Neural cell (in vitro differentiated cells): ENCODE data around the gene NUBP2. TPM values are rescaled to one million over a fixed set of nuclear protein-coding genes. Genes with fewer than 3 reads are reported as not detected.

Source experiments
- H2AFZ ChIP-seq: fragments of 200-600, 300-800 bp; sonication (generic), shearing (Covaris generic); 2 replicates; pipeline ENCODE4 v1.6.0; 2014; ENCODE audit warnings: low read depth, mild to moderate bottlenecking, antibody characterized with exemption, low read length, moderate library complexity
- H3F3A ChIP-seq: fragments of 200-600 bp; shearing (Covaris generic); 2 replicates; pipeline ENCODE4 v1.6.1; 2016; ENCODE audit warnings: mild to moderate bottlenecking, moderate library complexity, mixed read lengths, antibody characterized with exemption, low read length; ENCODE audit not compliant: insufficient read depth, poor library complexity, severe bottlenecking
- H3K27ac ChIP-seq: fragments of 200-600, 300-800 bp; sonication (generic), shearing (Covaris generic); 2 replicates; pipeline ENCODE4 v1.5.1; 2014; ENCODE audit warnings: mild to moderate bottlenecking, low read length, moderate library complexity
- H3K27me3 ChIP-seq: fragments of 300-800, 200-600 bp; sonication (generic), shearing (Covaris generic); 2 replicates; pipeline ENCODE4 v1.6.0; 2014; ENCODE audit warnings: mild to moderate bottlenecking, low read depth, low read length, moderate library complexity; ENCODE audit not compliant: insufficient read depth
- H3K36me3 ChIP-seq: fragments of 300-800, 200-600 bp; sonication (generic), shearing (Covaris generic); 2 replicates; pipeline ENCODE4 v1.5.1; 2014; ENCODE audit warnings: mild to moderate bottlenecking, antibody characterized with exemption, low read length, moderate library complexity; ENCODE audit not compliant: insufficient read depth
- H3K4me2 ChIP-seq: fragments of 300-800, 200-600 bp; sonication (generic), shearing (Covaris generic); 2 replicates; pipeline ENCODE4 v1.6.0; 2014; ENCODE audit warnings: mild to moderate bottlenecking, low read length
- H3K4me3 ChIP-seq: fragments of 300-800, 200-600 bp; sonication (generic), shearing (Covaris generic); 2 replicates; pipeline ENCODE4 v1.5.1; 2014; ENCODE audit warnings: mild to moderate bottlenecking, low read length, moderate library complexity
- H3K79me2 ChIP-seq: fragments of 200-600 bp; shearing (Covaris generic); replicated peaks from 2 replicates; pipeline ENCODE4 v1.6.0; 2014; ENCODE audit warnings: mild to moderate bottlenecking, low read length, moderate library complexity; ENCODE audit not compliant: insufficient read depth
- H3K9ac ChIP-seq: fragments of 300-800, 200-600 bp; sonication (generic), shearing (Covaris generic); 2 replicates; pipeline ENCODE4 v1.6.1; 2016; ENCODE audit warnings: mild to moderate bottlenecking, low read length, mixed read lengths
- H3K9me2 ChIP-seq: fragments of 200-600 bp; shearing (Covaris generic); 2 replicates; pipeline ENCODE4 v1.6.1; 2016; ENCODE audit warnings: mild to moderate bottlenecking, low read length, mixed read lengths; ENCODE audit not compliant: insufficient read depth
- H3K9me3 ChIP-seq: fragments of 200-600, 300-800 bp; sonication (generic), shearing (Covaris generic); 2 replicates; pipeline ENCODE4 v1.6.1; 2016; ENCODE audit warnings: mild to moderate bottlenecking, mixed run types, low read length, moderate library complexity, mixed read lengths
- H4K20me1 ChIP-seq: fragments of 200-600 bp; shearing (Covaris generic); 2 replicates; pipeline ENCODE4 v1.6.1; 2016; ENCODE audit warnings: mild to moderate bottlenecking, mixed run types; ENCODE audit not compliant: insufficient read depth
- EP300 ChIP-seq: fragments of 450-650 bp; conservative IDR thresholded peaks from 2 replicates; pipeline ENCODE4 v1.6.1; 2014; ENCODE audit warnings: antibody characterized with exemption, mild to moderate bottlenecking, moderate library complexity; ENCODE audit not compliant: poor library complexity, severe bottlenecking
- EZH2 ChIP-seq: fragments of 200-600, 300-800 bp; shearing (Covaris generic), sonication (generic); IDR thresholded peaks from 2 replicates; pipeline ENCODE4 v1.6.1; 2014; ENCODE audit warnings: antibody characterized with exemption, low read length, borderline replicate concordance, mild to moderate bottlenecking; ENCODE audit not compliant: insufficient read depth, poor library complexity, severe bottlenecking
- MXI1 ChIP-seq: fragments of 450-650 bp; conservative IDR thresholded peaks from 2 replicates; pipeline ENCODE4 v1.6.1; 2014; ENCODE audit warnings: antibody characterized with exemption, mild to moderate bottlenecking; ENCODE audit not compliant: poor library complexity, severe bottlenecking
- POLR2AphosphoS5 ChIP-seq: IDR thresholded peaks from 2 replicates; pipeline ENCODE4 v1.6.1; 2012
- RAD21 ChIP-seq: fragments of 450-650 bp; conservative IDR thresholded peaks from 2 replicates; pipeline ENCODE4 v1.6.1; 2014; ENCODE audit warnings: antibody characterized with exemption, mild to moderate bottlenecking, moderate library complexity
- SMC3 ChIP-seq: fragments of 450-650 bp; conservative IDR thresholded peaks from 2 replicates; pipeline ENCODE4 v1.6.1; 2014; ENCODE audit warnings: antibody characterized with exemption, mild to moderate bottlenecking, moderate library complexity; ENCODE audit not compliant: poor library complexity
- TAF1 ChIP-seq: IDR thresholded peaks from 2 replicates; pipeline ENCODE4 v1.6.1; 2012; ENCODE audit warnings: low read depth
- polyA plus RNA-seq: library from polyadenylated mRNA; depleted of rRNA; stranded (reverse); fragments of >200 nt; gene quantifications from 2 replicates; pipeline ENCODE4 v1.2.3, GENCODE V29; 2014
- TF ChIP-seq, protein P1 (sequence below): IDR thresholded peaks from 2 replicates; pipeline ENCODE4 v1.6.1; 2012; ENCODE audit warnings: borderline replicate concordance
- TF ChIP-seq, protein P2 (sequence below): fragments of 450-650 bp; IDR thresholded peaks from 2 replicates; pipeline ENCODE4 v1.5.1; 2014; ENCODE audit warnings: antibody characterized with exemption, mild to moderate bottlenecking, moderate library complexity; ENCODE audit not compliant: poor library complexity, severe bottlenecking

NUBP2 gene
- polyA plus RNA-seq, 1 donor from 2014 or later, result 213 TPM

GRCh38 chr16:1772362-1772907 is 10.3 kb upstream of the NUBP2 start, which contains the start of gene EME2:
Gene EME2 (plus strand): TSS chr16:1772810. CDS start chr16:1773228, 418 bp downstream.
- Histone ChIP-seq H3K4me2 (peak within 1 kb of the TSS; percentile 93), H3K9me2 (no peaks in the 10 kb centered on the region), H3K27ac (peak within 1 kb of the TSS; percentile 74), H3K27me3 (no peaks in the 10 kb centered on the region), H2AFZ (peak within 1 kb of the TSS; percentile 8), H3K4me3 (peak within 1 kb of the TSS; percentile 98), H3K79me2 (peaks cover 9% of the 10 kb centered on the region), H4K20me1 (no peaks in the 10 kb centered on the region), H3K36me3 (no peaks in the 10 kb centered on the region), H3K9me3 (no peaks in the 10 kb centered on the region), H3F3A (no peaks in the 10 kb centered on the region), H3K9ac (peak within 1 kb of the TSS; percentile 84)
- no peak for TF ChIP-seq SMC3
- no peak for TF ChIP-seq EP300
- TF ChIP-seq, protein P1, sequence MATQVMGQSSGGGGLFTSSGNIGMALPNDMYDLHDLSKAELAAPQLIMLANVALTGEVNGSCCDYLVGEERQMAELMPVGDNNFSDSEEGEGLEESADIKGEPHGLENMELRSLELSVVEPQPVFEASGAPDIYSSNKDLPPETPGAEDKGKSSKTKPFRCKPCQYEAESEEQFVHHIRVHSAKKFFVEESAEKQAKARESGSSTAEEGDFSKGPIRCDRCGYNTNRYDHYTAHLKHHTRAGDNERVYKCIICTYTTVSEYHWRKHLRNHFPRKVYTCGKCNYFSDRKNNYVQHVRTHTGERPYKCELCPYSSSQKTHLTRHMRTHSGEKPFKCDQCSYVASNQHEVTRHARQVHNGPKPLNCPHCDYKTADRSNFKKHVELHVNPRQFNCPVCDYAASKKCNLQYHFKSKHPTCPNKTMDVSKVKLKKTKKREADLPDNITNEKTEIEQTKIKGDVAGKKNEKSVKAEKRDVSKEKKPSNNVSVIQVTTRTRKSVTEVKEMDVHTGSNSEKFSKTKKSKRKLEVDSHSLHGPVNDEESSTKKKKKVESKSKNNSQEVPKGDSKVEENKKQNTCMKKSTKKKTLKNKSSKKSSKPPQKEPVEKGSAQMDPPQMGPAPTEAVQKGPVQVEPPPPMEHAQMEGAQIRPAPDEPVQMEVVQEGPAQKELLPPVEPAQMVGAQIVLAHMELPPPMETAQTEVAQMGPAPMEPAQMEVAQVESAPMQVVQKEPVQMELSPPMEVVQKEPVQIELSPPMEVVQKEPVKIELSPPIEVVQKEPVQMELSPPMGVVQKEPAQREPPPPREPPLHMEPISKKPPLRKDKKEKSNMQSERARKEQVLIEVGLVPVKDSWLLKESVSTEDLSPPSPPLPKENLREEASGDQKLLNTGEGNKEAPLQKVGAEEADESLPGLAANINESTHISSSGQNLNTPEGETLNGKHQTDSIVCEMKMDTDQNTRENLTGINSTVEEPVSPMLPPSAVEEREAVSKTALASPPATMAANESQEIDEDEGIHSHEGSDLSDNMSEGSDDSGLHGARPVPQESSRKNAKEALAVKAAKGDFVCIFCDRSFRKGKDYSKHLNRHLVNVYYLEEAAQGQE, result no peak
- TF ChIP-seq POLR2AphosphoS5, result no peak
- TF ChIP-seq EZH2, result no peak
- TF ChIP-seq TAF1, result no peak
- no peak for TF ChIP-seq MXI1
- no peak for TF ChIP-seq RAD21
- TF ChIP-seq, protein P2, sequence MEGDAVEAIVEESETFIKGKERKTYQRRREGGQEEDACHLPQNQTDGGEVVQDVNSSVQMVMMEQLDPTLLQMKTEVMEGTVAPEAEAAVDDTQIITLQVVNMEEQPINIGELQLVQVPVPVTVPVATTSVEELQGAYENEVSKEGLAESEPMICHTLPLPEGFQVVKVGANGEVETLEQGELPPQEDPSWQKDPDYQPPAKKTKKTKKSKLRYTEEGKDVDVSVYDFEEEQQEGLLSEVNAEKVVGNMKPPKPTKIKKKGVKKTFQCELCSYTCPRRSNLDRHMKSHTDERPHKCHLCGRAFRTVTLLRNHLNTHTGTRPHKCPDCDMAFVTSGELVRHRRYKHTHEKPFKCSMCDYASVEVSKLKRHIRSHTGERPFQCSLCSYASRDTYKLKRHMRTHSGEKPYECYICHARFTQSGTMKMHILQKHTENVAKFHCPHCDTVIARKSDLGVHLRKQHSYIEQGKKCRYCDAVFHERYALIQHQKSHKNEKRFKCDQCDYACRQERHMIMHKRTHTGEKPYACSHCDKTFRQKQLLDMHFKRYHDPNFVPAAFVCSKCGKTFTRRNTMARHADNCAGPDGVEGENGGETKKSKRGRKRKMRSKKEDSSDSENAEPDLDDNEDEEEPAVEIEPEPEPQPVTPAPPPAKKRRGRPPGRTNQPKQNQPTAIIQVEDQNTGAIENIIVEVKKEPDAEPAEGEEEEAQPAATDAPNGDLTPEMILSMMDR, result no peak

GRCh38 chr16:1772908-1773702 is 9.7 kb upstream of the NUBP2 start, which contains the start of gene MRPS34:
Gene MRPS34 (minus strand): TSS chr16:1773134. CDS start chr16:1773119, 15 bp downstream.
- Histone ChIP-seq H3K27me3 (no peaks in the 10 kb centered on the region), H3F3A (no peaks in the 10 kb centered on the region), H4K20me1 (peaks cover 5% of the 10 kb centered on the region), H2AFZ (peak within 1 kb of the TSS; percentile 8), H3K4me3 (peak within 1 kb of the TSS; percentile 98), H3K36me3 (no peaks in the 10 kb centered on the region), H3K9ac (peak within 1 kb of the TSS; percentile 84), H3K27ac (peak within 1 kb of the TSS; percentile 74), H3K9me3 (no peaks in the 10 kb centered on the region), H3K4me2 (peak within 1 kb of the TSS; percentile 93), H3K9me2 (no peaks in the 10 kb centered on the region), H3K79me2 (peaks cover 9% of the 10 kb centered on the region)
- TF ChIP-seq, protein P2, result peak; percentile 85
- TF ChIP-seq RAD21 (peak; percentile 47), SMC3 (peak; percentile 72), POLR2AphosphoS5 (peak; percentile 81), TAF1 (peak; percentile 77), EP300 (no peak), EZH2 (no peak), MXI1 (peak; percentile 88)
- TF ChIP-seq, protein P1, result peak; percentile 79
